HPDE6-E6E7 (cell line): ENCODE results near the gene JAKMIP1.

ENCODE experiments used
- DNase-seq: peaks from one replicate; pipeline ENCODE4 v3.0.0; 2011; ENCODE audit warnings: missing footprints; ENCODE audit errors: extremely low spot score

Gene JAKMIP1

DNA sequence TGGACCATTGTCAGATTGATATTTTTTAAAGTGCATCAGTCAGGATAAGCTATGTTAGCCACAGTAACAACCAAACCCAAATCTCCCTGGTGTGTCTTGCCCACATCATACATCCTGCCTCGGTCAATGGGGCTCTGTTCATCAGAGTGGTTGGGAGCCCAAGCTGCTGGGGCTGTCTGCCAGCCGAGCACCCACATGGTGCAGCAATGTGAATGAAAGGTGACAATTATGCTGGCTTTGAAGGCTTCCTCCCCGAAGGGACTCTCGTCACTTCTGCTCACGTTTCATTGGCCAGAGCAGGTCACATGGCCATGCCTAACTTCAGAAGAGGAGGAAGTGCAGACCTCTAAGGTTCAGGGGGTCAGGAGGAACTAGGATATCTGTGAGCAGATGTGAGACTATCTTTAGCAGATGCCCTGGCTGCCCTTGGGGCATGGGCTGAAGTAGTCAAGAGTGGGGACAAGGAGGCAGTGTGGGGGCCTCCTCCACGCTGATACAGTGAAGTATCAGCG is 1.3 kb upstream of the JAKMIP1 start:
- no peak for DNase-seq

DNA sequence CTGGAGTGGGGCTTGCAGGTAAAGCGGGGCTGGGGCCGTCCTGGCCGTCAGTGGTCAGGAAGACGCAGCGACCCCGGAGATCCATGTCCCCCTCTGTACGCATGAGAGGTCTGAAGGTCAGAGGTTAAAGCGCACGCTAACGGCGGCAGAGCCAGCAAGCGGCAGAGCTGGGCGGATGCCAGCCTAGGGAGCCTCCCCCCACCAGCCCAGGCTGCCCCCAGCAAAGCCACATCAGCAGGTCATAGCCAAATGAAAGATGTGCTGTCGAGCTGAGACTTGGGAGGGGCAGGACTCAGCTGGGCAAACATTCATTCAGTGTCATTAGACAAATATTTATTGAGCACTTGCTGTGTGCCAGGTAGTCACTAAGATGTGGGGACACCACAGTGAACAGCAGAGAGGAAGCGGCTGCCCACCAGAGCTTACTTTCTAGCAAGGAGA is 593 bp upstream of the JAKMIP1 start:
- no peak for DNase-seq

DNA sequence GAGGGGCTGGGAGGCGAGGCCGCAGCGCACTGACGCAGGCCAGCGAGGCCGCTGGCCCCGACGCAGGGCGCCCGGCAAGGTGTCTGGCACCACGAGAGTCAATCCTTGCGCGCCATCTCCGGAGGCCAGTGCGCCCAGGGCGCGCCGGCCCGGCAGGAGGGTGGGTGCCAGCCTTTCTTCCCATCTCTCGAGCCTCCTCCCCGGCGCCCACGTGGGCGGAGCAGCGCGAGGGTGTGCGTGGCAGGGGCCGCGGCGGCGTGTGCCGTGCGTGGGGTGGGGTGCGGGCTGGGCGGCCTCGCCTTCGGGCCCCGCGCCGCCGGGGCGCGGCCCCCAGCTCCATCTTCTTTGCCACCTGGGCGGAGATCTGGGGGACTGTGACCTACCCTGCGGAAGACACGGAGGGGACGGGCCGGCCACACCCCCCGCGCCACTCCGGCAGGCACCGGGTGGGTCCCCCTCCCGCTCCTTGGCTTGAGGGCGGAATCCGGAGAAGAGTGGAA is 877 bp downstream of the JAKMIP1 start:
- no peak for DNase-seq

DNA sequence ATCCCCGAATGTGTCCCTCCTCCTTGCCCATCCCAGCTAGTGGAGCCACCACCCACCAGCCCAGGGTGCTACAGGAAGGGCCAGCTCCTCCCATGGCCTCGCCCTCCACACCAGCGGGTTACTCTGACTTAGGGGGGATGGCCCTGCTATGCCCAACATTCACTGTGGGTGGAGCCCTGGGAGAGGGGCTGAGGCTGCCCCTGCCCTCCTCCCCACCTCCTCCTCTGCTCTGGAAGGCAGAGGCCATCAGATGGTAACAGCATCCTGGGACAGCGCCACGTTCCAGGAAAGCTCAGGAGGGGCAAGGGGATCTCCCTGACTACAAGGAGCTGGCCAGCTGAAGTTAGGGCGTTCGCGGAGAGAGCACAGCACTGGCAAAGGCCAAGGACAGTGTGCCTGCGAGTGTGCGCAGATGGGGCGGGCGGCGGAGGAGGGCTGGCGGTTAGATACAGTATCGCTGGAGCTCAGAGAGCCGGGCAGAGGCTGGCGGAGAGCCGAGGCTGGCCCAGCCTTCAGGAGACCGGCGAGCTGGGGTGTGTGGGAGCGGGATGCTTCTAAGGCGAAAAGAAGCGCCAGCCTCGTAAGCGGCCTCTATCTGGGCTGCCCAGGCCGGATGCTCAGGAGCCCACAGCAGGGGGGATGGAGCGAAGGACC is 1.5 kb downstream of the JAKMIP1 start:
- DNase-seq: no peak

DNA sequence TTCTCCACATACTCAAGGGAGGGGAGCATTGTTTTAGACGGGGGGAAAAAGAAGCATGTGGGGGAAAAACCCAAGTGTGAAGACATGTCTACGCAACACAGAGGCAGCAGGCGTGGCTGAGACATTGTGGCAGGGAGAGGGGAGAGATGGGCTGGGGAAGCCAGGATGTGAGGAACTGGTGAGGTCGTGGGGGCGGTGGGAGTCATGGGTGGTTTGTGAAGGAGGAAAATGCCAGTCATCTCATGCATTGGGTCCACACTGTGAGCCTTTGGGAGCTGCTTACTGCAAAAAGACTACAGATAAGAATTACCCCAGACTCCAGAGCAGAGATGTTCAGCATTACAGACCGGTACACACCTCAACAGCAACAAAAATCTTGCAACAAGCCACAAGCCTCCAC is 2.1 kb downstream of the JAKMIP1 start:
- DNase-seq: no peak

DNA sequence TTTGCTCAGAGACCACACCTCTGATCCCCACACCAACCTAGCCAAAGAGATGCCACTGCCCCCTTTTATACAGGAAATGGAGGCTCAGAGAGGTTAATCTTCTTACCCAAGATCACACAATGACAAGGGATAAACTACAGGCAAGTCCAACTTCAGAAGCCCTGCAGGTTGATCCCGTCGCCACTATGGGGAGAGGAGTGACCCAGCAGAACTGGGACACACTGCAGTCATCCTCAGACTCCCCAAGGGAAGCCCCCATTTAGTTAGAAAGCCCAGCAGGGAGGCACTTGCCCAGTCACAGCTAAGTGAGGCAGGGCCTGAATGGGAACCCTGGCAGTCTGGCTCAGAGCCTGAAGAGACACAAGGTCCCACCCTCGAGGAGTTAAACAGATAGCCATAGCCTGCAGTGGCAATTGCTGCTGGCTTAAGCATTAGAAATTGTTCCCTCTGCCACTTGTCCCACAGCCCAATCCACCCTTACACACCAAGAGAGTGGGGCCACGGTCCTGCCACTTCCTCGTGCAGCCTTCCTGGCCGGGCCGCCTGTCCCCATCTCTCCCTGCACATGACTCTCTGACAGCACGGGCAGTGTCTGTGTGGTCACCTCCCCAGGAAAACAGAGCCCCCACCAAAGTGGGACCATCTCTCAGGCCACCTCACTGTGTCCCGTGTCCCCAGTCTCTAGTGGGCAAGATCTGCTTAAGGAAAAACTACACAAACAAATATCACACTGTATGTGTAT is 2.7 kb downstream of the JAKMIP1 start:
- no peak for DNase-seq

DNA sequence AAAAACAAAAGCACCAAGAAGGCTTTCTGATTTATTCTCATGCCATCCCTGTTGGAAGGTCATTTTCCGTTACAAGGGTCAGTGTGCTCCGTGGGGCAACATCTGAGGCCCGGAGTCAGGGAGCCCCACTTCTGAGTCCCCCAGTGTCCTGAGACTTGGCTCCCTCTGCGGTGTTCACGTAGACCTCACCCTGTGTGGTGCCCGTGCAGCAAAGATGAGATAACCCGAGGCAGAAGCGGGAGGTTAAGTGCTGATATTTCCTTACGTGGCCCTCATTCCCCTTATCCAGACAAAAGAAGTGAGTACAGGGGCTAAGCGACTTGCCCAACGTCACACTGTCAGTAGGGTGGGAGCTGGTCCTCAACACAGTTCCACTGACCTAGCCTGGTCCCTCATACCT is 3.5 kb downstream of the JAKMIP1 start:
- DNase-seq: no peak

DNA sequence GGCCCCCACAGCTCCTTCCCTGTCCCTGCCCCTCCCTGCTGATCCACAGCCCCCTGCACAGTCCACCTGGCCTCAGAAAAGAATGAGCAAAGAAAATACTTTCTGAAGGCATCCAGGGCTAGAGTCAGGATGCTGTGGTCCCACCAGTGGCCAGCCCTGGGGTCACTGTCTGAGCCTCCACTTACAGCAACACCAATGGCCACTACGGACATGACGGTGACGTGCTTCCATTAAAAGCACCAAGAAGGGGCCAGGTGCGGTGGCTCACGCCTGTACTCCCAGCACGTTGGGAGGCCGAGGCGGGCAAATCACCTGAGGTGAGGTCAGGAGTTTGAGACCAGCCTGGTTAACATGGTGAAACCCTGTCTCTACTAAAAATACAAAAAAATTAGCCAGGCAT is 4.0 kb downstream of the JAKMIP1 start:
- no peak for DNase-seq

DNA sequence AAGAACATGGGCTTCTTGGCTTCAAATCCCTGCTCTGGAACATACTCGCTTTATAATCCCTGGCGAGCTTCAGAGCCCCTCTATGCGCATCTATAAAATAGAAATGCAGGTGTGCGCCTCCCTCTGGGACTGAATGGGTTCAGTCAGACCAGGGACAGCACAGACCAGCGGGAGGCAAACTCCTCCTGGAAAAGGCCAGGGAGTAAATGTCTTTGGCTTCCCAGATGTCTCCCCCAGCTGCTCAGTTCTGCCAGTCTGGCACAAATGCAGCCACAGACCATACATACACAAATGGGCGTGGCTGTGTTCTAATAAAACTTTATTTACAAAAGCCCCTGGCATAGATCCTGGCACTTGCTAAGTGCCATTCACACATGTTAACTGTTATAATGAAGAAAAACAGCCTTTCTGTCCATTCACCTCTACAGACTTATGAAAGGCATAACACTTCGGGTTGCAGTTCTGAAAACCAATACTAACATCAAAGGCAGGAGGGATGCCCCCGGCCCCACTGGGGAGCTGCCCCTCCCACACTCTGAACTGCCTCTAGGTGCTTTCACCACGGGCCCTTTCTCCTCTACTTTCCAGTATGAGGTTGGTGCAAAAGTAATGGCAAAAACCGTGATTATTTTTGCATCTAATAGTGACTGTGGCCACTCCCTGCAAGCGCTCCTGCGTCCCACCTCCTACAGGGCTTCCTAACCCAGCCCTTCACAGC is 4.6 kb downstream of the JAKMIP1 start:
- no peak for DNase-seq

DNA sequence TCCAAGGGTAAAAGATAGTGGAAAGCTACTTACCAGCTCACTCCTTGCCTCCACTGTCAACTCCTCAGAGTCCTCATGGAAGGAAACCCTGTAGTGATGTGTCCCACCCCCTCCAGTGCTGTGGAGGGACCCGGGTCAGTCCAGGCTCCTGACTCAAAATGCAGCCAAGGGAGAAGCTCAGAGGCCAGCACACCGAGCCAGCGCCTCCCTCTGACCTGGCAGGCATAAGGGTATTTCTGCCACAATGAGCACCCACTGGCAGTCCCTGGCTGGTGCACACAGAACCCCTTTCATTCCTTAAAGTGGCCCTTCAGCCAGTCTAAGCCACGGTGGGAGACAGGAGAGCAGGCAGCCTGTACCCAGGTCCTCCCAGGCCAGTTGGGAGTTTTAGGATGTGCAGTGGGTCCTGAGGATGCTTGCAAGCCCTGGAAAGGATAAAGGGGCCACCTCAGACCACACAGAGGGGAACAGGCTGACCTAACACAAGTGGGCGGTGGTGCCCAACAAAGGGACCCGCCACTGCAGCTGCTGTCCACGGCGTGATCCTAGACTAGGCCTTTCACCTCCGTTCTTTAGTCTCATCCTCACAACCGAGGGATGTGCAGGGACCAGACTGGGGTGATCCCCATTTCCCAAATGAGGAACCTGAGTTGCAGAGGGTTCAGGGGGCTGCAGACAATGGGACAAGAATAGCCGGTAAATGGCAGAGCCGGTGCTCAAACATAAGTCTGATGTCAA is 5.7 kb downstream of the JAKMIP1 start:
- DNase-seq: no peak

DNA sequence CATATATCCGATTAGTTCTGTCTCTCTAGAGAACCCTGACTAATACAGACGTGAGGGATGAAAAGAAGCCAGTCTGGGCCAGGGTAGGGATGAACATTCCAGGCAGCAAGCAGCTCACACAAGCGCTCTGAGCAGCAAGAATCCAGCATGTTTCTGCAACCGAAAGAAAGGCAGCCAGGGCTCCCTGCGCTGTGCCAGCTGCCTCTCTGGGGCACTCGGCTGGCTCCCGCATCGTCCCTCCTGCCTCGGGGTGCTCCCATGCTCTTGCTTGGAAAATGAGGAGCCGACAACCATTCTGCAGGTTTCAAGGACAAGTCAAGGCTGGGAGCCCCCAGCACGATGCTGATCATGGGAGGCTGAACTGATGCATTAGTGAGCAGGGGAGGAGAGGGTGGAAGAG is 7.0 kb downstream of the JAKMIP1 start:
- DNase-seq: no peak

DNA sequence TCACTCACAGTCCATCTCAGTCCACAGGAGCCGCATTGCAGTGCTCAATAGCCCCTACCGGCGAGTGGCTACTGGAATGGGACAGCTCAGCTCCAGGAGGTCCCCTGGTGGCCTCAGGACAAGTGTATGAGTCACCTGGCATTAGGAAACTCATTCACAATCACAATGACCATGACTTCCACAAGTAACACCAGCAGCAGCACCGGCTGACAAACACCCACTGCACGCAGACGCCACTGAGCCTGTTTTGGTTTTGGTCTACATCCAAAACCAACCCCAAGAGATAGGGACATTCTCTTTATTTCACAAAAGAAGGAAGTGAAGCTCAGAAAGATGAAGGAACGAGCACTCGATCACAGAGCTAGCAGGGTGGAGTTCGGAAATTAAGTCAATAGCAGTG is 8.1 kb downstream of the JAKMIP1 start:
- DNase-seq: no peak

DNA sequence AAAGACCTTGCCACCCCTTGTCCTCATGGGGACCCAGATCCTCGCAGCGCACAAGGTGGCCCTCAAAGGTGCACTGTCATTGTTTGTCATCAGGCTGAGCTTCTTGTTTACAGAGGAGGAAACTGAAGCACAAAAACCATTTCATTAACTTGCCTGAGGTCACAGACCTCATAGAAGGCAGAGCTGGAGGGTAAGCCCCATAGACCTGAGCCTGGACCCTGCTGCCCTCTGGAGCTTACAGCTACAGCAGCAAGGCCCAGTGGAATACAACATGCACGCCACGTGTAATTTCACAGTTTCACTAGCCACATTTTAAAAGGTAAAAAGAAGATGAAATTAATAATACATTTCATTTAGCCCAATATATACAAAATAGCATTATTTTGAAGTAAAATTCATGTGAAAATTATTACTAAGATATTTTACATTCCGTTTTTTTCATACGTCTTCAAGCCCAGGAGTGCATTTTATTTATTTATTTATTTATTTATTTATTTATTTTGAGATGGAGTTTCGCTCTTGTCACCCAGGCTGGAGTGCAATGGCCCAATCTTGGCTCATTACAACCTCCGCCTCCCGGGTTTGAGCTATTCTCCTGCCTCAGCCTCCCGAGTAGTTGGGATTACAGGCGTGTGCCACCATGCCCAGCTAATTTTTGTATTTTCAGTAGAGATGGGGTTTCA is 8.8 kb downstream of the JAKMIP1 start:
- no peak for DNase-seq

DNA sequence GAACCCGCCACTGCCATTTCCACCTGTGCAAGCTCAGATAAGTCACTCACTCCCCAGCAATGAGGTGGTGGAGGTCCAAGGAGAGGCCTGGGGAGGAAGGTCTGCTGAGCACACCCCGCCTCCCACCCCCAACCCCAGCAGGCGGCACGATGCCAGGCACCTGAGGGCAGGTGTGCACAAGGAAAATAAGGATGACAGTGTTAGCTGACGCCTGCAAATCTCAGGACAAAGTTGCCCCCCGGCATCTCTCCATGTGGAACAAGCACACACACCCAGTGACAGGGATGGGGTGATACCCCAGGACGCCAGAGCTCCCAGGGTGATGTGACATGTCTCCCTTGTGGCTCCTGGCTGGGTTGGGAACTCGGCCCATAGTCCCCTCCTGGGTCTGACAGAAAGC is 9.9 kb downstream of the JAKMIP1 start:
- no peak for DNase-seq

DNA sequence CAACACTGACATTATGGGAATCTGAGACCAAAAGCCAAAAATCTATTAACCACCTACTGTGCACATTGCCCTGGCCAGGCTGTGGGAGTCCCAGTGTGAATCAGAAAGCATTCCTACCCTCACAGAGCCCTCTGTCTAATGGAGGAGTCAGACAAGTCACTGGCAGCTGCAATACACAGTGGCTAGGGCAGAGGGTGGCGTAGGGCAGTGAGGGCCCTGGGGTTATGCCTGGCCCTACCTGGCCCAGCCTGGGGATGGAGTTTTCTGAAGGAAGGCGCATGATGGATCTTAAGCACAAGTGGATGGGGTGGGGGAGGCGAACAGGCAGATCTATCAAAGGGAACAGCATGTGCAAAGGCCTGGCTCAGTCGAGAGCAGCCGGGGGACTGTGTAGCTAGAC is 10.8 kb downstream of the JAKMIP1 start:
- no peak for DNase-seq

DNA sequence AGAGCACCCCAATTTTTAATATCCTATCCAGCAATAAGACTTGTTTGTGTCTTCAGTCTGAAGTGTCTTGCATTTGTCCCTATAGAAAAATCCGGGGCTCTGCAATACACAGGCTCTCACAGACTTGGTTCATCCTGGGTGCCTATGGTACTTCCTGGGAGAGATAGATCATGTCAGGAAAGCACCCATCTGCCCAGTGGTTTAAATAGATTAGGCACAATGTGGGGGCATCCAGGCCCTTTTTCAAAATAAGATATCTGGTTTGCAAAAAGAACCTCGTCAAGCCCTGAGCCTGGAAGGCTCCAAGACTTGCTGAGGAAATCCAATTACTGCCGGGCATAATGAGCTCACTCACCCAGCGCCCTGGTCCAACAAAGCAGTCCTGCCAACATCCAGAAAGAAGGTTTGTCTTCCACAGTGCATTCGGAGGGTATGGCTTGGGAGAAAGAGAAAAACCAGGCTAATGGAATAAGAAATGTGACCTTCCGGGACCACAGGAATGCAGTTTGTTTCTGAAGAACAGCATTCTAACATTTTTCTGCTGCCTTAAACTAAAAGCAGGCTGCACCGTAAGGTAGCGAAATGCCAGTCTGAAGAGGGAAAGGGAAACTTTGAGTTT is 11.6 kb downstream of the JAKMIP1 start:
- DNase-seq: no peak

DNA sequence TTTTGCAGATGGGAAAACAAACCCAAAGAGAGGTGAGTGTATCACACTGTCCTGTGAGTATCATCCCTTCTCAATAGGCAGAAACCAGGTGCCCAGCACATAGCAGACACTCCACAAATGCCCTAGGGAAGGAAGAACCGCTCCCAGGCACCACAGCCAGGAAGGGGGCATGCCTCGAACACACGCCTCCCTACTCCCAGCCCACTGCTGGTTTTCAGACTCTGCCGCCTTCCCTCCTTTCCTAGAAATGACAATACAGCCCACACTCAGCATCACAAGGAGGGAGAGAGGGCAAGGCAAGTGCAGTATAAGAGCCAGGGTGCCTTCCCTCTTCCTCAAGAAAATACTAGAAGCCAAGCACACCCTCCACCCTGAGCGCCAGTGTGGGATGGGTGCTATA is 16.2 kb downstream of the JAKMIP1 start:
- no peak for DNase-seq

DNA sequence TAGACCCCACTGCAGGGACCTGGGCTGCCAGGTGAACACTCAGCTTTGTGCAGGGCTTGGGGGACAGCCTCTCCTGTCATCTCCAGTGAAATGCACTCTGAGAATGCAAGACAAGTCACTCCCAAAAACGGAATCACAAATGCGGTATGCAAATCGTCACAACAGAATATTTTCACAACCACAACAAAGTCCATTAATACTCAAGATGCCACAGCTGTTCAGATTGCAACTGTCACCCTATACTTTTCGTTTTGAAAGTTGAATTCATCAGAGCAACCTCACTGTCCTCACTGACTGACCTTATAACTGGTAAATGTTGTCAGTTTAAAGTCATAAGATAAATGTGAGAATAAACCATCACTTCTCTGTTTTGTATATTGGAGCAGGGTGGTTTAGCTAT is 16.6 kb downstream of the JAKMIP1 start:
- no peak for DNase-seq

DNA sequence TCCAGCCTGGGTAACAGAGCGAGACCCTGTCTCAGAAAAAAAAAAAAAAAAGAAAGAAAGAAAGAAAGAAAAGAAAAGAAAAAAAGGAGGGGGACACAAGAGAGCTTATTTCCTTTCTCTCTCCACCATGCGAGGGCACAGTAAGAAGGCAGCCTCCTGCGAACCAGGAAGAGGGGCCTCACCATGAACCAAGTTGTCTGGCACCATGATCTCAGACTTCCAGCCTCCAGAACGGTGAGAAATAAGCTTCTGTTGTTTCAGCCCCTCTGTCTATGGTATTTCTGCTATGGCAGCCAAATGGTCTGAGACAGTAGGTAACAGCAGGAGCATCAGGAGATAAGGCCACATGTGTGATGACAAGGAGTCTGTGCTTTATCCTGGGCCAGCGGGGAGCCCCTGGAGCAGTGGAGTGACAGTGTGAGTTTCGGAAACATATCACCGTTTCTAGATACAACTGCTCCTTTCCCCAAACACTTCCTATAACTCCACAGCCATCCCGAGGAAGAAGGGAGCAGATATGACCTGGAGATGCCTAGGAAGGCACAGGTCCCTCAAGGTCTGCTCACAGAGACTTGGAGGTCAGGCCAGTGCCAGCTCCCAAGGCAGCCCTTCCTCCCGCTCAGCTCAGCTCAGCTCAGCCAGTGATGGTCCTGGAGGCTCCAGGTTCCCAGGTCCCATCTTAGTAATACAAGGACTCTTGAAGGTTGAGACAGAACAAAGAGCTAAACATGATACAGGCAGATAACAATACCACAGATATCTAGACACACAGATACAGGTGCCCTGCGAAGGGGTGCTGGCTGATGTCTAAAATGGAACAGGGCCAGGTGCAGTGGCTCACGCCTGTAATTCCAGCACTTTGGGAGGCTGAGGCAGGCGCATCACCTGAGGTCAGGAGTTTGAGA is 17.7 kb downstream of the JAKMIP1 start:
- no peak for DNase-seq
